Esophagus muscularis mucosa (tissue), 4 donors: Measurements from ENCODE around the gene CPEB3. TPM values are rescaled to one million over a fixed set of nuclear protein-coding genes. Genes with fewer than 3 reads are reported as not detected.

ENCODE experiments used
- DNase-seq: peaks from one replicate; pipeline ENCODE4 v3.0.0-alpha.2; 2017; ENCODE audit errors: extremely low spot score
- H3K27ac ChIP-seq, 4 donors: fragments of 200-600 bp; sonication (generic); replicated peaks in 1 of 4; 1 replicate in 3 of 4; 2 replicates in 1 of 4; pipeline ENCODE4 v1.5.1; 2016 to 2019; ENCODE audit warnings: mild to moderate bottlenecking in 1 of 4
- H3K27me3 ChIP-seq, 4 donors: fragments of 200-600 bp; sonication (generic); one replicate each; pipeline versions ENCODE4 v1.5.1 to v1.6.0; 2016 to 2019
- H3K36me3 ChIP-seq, 4 donors: fragments of 200-600 bp; sonication (generic); one replicate each; pipeline ENCODE4 v1.5.1; 2016 to 2019
- H3K4me1 ChIP-seq, 4 donors: fragments of 200-600 bp; sonication (generic); one replicate each; pipeline ENCODE4 v1.5.1; 2016 to 2019
- H3K4me3 ChIP-seq, 4 donors: fragments of 200-600 bp; sonication (generic); 1 replicate in 2 of 4; 2 replicates in 2 of 4; pipeline ENCODE4 v1.5.1; 2016 to 2019; ENCODE audit warnings: mild to moderate bottlenecking in 4 of 4, moderate library complexity in 1 of 4
- H3K9me3 ChIP-seq, 4 donors: fragments of 200-600 bp; sonication (generic); 1 replicate in 3 of 4; 2 replicates in 1 of 4; pipeline ENCODE4 v1.5.1; 2016 to 2019
- EP300 ChIP-seq: sonication (generic); formaldehyde crosslinking; IDR thresholded peaks from one replicate; pipeline ENCODE4 v1.6.1; 2017; ENCODE audit warnings: antibody characterized with exemption
- POLR2A ChIP-seq: fragments of 450-650 bp; IDR thresholded peaks from one replicate; pipeline ENCODE4 v1.6.1; 2017; ENCODE audit warnings: antibody characterized with exemption, moderate library complexity, mild to moderate bottlenecking, low read depth
- POLR2AphosphoS5 ChIP-seq, 2 donors: sonication (generic); formaldehyde crosslinking; IDR thresholded peaks; one replicate each; pipeline ENCODE4 v1.6.1; 2017; ENCODE audit warnings: antibody characterized with exemption in 2 of 2
- WGBS: methylation state at CpG from one replicate; pipeline ENCODE4 v1.1.5; 2018; 5-methylcytosine and 5-hydroxymethylcytosine counted together
- intact Hi-C: fragments of 100-400 bp; cut with DNase I; formaldehyde crosslinking; loops from one replicate; pipeline ENCODE4 v1.15.1; 2023
- total RNA-seq, 4 donors: library from RNA; depleted of rRNA; stranded (reverse); fragments of >200 nt; gene quantifications; one replicate each; pipeline versions ENCODE4 v1.1.0 to v1.2.1, GENCODE V29; 2016
- TF ChIP-seq, protein P1 (sequence below), 3 experiments: fragments of 200-600 bp in 2 of 3; fragments of 450-650 bp in 1 of 3; sonication (generic) in 2 of 3; IDR thresholded peaks; one replicate each; pipeline ENCODE4 v1.5.1; 2017 to 2019; ENCODE audit warnings: antibody characterized with exemption in 3 of 3, mild to moderate bottlenecking in 2 of 3, moderate library complexity in 1 of 3

CPEB3 gene
- total RNA-seq, 4 donors from 2014 or later = 6.8 to 11.0 (median 10.4) TPM

GRCh38 chr10:92075829-92076228 is 215.0 kb downstream of the CPEB3 start:
- intact Hi-C loops = no loop called here
- Histone ChIP-seq H3K36me3 (peaks cover 3 to 53% (median 21%) of the 10 kb centered on the region in 4 donors), H3K27me3 (no peaks in the 10 kb centered on the region), H3K4me1 (peaks cover 0 to 8% (median 1%) of the 10 kb centered on the region in 4 donors), H3K9me3 (no peaks in the 10 kb centered on the region), H3K4me3 (no peak overlapping the region), H3K27ac (no peak overlapping the region)
- TF ChIP-seq POLR2AphosphoS5 (IDR thresholded peaks at IDR 0.05) = no peak
- TF ChIP-seq, protein P1, sequence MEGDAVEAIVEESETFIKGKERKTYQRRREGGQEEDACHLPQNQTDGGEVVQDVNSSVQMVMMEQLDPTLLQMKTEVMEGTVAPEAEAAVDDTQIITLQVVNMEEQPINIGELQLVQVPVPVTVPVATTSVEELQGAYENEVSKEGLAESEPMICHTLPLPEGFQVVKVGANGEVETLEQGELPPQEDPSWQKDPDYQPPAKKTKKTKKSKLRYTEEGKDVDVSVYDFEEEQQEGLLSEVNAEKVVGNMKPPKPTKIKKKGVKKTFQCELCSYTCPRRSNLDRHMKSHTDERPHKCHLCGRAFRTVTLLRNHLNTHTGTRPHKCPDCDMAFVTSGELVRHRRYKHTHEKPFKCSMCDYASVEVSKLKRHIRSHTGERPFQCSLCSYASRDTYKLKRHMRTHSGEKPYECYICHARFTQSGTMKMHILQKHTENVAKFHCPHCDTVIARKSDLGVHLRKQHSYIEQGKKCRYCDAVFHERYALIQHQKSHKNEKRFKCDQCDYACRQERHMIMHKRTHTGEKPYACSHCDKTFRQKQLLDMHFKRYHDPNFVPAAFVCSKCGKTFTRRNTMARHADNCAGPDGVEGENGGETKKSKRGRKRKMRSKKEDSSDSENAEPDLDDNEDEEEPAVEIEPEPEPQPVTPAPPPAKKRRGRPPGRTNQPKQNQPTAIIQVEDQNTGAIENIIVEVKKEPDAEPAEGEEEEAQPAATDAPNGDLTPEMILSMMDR (IDR thresholded peaks at IDR 0.05) = no peak
- no peak for TF ChIP-seq EP300
- no peak for TF ChIP-seq POLR2A
- DNase-seq = no peak

DNA sequence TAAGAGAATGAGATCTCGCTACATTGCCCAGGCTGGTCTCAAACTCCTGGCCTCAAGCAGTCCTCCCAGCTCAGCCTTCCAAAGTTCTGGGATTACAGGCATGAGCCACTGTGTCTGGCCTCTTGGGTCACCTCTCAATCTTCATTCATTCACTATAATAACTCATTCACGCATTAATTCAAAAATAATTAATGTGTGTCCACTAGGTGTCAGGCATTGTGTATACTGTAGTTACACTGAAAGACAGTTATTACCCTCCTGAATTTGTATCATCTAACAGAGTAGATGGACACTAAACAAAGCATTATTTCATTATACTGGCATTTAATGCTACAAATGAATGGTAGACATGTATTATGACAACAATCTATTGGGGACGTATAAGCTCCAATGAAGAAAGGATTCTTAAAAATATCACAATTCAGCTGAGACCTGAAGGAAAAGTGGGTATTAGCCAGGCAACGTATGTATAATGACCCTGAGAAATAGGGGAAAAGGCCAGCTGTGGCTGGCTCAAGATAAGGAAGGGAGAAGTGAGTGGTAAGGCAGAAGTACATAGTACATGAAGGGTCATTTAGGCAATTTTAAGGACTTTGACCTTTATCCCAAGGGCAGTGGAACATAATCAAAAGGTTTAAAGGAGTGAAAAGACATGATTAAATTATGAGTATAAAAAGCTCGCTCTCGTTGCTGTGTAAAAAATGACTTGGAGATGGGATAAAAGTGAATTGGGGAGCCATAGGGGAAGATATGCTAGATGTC is 216.6 kb downstream of the CPEB3 start:
- Histone ChIP-seq H3K9me3 (no peaks in the 10 kb centered on the region), H3K4me1 (peaks cover 0 to 8% (median 1%) of the 10 kb centered on the region in 4 donors), H3K4me3 (no peak overlapping the region), H3K36me3 (peaks cover 0 to 38% (median 8%) of the 10 kb centered on the region in 4 donors), H3K27ac (no peak overlapping the region), H3K27me3 (no peaks in the 10 kb centered on the region)
- no peak for DNase-seq
- intact Hi-C loops = no loop called here
- 71% methylated on average over 6 of the region's 6 CpGs for WGBS
- no peak for TF ChIP-seq POLR2A
- TF ChIP-seq, protein P1 (IDR thresholded peaks at IDR 0.05) = peak in 2 of 3 experiments; percentile 19 to 27

GRCh38 chr10:92068900-92069299 is 222.0 kb downstream of the CPEB3 start:
- DNase-seq = no peak
- intact Hi-C loops = no loop called here

DNA sequence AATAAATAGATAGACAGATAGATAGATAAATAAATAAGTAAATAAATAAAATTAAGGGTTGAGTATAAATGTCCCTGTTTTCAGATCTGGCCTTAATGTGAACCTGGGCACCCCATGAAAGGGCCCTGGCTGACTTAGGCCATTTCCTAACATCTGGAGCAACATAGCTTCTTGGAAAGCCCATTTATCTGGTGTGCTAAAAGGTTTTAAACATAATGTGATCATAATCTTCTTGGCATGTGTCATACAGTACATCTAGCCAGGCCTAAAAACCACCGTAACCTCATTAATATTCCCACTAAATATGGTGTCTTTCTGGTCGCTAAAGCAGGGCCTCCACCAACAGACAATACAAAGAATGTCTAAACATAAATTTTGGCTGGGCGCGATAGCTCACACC is 224.5 kb downstream of the CPEB3 start:
- no peak for DNase-seq
- no peaks in the 10 kb centered on the region for H3K27me3 ChIP-seq
- peaks cover 0 to 5% (median 0%) of the 10 kb centered on the region in 4 donors for H3K36me3 ChIP-seq
- H3K4me3 ChIP-seq = no peak overlapping the region
- TF ChIP-seq EP300 (no peak), POLR2AphosphoS5 (IDR thresholded peaks at IDR 0.05) (no peak), POLR2A (no peak)
- TF ChIP-seq, protein P1 (IDR thresholded peaks at IDR 0.05) = no peak
- intact Hi-C loops = no loop called here
- 94% methylated on average over 4 of the region's 4 CpGs for WGBS
- peaks cover 0 to 17% (median 13%) of the 10 kb centered on the region in 4 donors for H3K4me1 ChIP-seq
- H3K27ac ChIP-seq = no peak overlapping the region
- H3K9me3 ChIP-seq = no peaks in the 10 kb centered on the region

More at GRCh38 chr10:92068900-92069299, 222.0 kb downstream of the CPEB3 start:
- Histone ChIP-seq H3K4me1 (peaks cover 0 to 2% (median 0%) of the 10 kb centered on the region in 4 donors), H3K27me3 (no peaks in the 10 kb centered on the region), H3K27ac (no peak overlapping the region), H3K36me3 (peaks cover 0 to 9% (median 0%) of the 10 kb centered on the region in 4 donors), H3K4me3 (no peak overlapping the region), H3K9me3 (no peaks in the 10 kb centered on the region)
- 74% methylated on average over 1 of the region's 1 CpG for WGBS
- TF ChIP-seq POLR2AphosphoS5 (IDR thresholded peaks at IDR 0.05) (no peak), EP300 (no peak), POLR2A (no peak)
- TF ChIP-seq, protein P1 (IDR thresholded peaks at IDR 0.05) = no peak
